Iris pigment epithelial cell (primary cell): Measurements from ENCODE around the gene CREG2.
"Not testable (repeated sequence)": the region's sequence is repeated elsewhere in the genome, so short reads cannot be mapped to it uniquely, and the experiment has no call there.

ENCODE experiments used
- DNase-seq: peaks from one replicate; pipeline ENCODE4 v3.0.0-alpha.2; 2011; ENCODE audit warnings: low read depth

Gene CREG2

DNA sequence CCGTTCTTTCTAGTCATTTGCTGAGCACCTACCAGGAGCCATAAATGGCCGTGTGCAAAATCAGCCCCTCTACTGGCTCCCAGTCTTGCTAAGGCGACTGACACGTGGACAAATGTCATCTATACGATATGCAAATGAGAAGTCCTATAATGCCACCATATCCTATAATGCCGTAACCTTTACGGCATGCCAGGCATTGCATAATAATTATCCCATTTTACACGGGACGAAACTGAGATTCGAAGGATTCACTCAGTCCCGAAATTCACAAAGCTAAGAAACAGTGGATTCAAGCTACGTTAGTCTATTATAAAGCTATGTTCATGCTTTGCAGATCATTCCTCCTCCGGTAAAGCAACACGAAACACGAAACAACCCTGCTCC, 44.7 kb downstream of the CREG2 start:
- DNase-seq, result no peak

DNA sequence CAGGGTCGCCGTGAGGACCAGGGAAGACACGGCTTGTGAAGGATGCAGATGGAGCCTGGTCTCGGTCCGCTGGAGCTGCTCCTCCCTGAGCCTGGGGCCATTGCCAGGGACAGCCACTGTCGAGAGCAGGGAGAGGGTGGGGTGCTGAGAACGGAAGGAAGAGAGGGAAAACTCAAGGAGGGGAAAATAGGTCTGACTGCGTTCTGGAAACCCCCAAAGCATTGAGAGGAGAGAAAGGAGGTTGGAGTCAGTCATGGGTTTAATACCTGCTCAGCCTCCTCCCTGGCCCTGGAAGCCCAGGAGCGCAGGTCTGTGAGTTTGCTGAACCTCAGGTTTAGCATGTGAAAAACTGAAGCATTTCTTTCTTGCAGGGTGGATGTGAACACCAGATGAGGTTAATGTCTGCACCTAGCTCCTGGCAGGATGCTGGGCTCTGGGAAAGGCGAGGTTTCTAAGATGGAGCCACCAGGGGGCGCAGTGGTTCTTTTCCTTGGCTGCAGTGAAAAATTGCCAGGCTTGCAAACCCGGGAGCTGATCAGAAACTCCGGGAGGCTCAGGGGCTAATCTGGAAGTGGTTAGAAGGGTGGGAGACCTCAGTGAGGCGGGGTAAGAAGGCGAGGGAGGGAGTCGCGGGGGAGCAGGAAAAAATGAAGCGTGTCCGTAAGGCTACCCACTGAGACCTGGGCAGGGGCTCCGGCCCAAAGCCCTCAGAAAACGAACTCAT, 45.2 kb downstream of the CREG2 start:
- DNase-seq, result peak; percentile 64

DNA sequence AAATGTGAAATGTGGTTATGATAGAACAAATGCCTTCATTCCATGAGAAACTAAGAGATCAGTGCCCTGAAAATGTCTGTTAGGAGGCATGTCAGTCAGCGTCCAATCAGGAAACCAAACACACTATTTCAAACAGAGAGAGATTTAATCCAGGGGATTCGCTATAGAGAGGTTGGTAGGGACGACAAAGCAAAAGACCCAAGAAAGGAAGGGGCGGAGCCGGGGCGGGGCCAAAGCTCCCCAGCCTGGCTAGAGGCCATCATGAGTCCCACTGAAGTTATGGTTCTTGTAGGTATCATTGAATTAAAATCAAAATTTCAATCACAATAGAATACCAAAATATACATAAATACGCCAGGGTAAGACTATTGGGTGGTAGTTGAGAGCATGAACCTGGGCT, 45.9 kb downstream of the CREG2 start:
- no peak for DNase-seq

DNA sequence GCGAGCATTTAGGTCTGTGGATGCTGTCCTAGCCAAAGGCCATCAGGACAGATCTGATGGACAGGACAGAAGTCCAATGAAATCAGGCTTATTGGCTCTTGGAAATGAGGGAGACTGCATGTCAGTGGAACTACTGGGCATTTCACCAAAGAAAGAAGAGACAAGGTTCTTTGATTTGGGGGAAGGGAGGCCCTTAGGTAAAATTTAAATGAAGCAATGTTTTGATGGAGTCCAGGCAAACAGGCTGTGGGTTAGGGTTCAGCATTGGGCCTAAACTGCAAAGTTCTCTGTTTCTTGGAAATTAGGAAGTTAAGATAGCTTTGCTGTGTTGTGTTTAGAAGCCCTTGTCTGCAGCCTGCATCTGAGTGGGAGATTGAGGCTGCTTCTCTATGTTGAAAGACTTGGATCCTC, 47.2 kb downstream of the CREG2 start:
- peak; percentile 18 for DNase-seq

DNA sequence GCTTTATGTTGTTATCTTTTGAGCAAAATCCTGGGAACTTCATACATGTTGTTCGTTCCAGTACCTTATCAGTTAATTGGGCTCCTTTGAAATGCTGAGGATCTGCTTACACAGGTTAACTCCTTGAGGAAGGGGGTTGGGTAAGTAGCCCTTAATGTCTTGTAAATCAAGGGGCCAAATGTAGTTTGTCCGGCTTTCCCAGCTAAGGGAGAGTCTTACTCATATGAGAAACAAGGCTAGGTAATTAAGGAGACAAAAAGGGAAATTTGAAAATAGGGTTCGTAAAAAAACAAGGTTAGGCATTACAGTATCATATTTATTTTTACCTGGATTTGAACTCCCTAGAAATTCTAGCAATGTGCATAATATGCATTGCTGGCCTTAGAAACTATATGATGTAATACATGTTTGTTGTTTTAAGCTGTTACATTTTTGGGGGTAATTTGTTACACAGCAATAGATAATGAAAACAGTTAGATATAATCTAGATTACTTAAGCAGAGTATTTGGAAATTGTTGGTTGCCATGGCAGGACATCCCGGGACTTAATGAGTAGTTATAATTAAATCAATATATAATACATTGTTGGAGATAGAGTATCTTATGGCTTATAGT, 47.9 kb downstream of the CREG2 start:
- no peak for DNase-seq

DNA sequence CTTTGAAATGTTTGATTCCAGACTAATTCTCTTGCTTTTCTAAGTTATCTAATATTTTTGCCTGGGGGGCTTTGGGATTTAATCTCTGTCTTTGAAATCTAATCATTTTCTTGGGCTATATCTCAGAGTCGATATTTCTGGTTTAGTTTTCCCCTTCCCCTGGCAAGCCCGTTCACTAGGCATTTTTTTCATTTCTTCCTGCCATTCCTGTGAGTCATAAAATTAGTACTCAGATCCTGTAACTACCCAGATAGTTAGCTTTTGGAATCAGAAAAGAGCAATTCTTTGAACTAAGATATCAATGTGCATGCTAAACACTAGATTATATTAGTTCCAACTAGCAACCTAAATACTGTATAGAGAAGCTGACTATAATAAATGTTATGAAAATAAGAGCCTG, 49.4 kb downstream of the CREG2 start:
- DNase-seq, result peak; percentile 42

DNA sequence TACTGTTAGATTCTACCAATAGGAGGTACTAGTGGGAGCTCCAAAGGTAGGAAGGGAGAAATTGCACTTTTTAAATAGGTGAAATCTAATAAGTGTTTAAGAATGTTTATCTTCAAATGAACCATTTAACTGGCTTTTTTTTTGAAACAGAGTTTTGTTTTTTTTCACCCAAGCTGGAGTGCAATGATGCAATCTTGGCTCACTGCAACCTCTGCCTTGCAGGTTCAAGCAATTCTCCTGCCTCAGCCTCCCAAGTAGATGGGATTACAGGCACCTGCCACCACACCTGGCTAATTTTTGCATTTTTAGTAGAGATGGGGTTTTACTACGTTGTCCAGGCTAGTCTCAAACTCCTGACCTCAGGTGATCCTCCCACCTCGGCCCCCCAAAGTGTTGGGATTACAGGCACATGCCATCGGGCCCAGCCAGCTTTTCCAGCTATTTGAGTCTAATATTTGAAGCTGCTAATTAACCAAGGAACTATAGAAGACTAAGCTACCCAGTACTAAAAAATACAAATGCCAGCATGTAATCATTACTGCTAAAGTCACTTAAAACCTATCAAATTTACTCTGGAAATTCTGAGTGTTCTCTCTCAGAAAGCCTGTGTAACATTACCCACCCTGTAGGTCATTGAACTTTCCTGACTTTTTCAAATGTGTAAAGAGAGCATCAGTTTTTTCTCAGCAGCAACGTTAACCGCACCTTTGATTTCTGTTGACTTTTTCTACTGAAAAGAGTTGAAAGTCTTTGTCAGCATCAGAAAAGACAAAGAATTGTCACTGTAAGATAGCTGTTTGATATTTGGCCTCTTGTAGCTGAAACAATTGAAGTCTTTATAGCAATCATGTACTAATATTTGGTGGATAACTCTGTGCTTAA, 54.2 kb downstream of the CREG2 start:
- no peak for DNase-seq

DNA sequence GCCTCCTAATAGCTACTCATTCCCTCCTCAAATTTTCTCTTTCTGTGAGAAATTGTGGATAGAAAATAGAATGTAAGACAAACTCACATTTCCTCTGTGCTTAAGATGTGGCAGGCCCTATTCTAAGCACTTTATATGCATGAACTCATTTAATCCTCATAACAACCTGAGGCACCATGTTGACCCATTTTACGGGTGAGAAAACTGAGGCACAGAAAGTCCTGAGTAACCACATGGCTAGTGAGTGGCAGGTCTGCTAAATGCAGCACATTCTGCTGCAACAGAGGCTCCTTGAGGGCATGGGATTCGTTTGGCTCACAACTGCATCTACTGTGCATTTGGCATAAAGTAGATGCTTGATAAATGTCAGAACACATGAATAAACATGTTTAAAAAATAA, 56.1 kb downstream of the CREG2 start:
- DNase-seq, result no peak

DNA sequence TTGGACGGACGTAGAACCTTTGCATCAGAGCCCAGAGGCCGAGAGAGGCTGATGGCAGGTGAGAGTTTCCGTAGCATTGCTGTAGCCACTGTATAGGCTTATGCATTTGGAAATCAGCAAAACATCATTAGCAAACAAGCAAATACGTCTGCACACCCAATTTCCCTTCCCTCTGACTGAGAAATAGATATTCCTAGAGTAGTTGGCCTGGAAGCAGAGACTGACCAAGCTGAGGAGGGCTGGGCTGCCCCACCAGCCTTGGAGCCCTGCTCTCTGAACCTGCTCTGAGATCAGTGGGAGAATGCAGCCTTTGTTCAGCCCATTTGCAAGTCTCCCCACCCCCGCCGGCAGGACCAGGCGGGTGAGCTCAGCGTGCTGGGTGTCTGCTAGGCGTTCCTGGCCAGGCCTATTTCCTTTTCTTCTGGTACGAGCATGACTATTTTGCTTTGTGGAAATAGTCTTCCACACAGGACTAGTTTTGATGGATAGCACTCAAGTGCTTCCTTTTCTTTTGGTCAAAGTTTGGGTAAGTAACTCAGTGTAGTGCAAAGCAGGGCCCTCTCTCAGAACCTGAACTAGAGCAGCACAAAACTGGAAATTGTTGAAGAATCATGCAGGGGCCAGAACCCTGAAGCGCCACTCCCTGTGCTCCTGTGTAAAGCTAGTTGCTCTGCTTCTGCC, 56.9 kb downstream of the CREG2 start:
- no peak for DNase-seq

DNA sequence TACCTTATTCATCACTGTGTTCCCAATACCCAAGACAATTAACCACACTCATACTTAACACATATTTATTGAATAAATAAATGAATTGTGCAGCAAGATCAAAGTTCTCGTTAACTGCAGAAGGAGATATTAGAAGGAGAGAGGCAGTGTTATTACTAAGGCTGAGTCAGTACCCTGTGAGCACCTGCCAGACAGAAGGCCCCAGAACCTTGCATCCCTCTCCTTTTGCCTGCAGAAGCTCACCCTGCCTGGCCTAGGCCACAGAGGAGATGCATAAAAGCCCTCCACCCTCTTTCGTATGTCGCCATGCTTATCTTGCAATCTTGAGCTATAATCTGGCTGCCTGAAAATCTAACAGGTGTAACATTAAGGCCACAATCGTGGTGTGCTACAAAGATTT, 58.3 kb downstream of the CREG2 start:
- no peak for DNase-seq

DNA sequence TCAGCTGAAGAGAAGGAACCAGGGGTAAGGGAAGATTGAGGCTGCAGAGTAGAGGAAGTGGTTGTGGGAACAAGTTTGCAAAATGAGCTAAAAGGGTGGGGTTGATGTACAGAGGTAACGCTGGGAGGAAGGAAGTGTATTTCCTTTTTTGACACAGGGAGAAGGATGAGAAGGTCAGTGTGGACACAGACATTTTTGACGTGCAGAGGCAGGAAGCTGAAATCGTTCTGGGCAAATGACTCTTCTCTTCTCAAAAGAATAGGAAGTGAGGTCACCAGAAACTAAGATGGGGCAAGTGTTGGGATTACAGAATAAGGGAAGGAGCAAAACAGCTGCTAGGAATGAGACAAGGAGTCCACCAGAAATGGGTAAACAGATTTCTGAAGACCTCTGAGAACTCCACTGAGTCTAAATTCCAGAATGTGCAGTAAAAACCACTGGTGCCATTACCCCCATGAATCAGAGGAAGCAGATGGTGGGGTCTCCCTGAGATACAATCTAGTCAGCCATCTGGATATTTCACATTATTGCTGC, 58.8 kb downstream of the CREG2 start:
- DNase-seq, result peak; percentile 48

DNA sequence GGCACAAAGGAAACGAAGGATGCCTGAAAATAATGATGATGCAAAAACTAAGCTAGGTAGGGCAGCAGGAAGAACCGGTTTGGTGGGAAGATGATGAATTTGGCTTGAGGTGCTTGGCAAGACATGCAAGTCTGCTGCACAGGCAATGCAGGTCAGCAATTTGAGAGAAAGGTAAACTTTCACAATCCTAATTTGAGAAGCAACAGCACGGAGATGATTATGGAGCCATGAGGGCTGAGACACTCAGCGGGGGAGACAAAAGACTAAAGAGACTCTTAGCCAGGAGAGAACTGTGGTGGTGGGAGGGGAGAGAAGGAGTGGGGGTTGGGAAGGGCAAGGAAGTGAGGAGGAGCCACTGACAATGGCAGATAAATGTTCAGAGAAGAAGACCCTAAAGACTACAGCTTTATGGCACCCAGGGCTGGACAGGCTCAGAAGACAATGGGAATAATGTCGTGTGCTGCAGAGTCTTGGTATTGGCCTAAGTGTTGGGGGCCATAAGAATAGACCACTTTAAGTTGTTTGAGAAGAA, 59.4 kb downstream of the CREG2 start:
- no peak for DNase-seq

DNA sequence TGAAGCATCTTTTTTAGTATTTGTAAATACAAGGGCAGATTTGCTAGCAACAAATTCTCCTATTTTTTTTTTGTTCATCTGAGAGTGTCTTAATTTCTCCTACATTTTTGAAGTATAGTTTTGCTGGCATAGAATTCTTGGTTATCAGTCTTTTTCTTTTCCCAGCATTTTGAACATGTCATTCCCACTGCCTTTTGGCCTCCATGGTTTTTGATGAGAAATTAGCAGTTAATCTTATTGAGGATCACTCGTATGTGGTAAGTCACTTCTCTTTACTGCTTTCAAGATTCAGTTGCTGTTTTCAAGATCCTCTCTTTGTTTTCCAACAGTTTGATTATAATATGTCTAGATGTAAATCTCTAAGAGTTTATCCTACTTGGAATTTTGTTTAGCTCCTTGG, 61.9 kb downstream of the CREG2 start:
- DNase-seq, result no peak

DNA sequence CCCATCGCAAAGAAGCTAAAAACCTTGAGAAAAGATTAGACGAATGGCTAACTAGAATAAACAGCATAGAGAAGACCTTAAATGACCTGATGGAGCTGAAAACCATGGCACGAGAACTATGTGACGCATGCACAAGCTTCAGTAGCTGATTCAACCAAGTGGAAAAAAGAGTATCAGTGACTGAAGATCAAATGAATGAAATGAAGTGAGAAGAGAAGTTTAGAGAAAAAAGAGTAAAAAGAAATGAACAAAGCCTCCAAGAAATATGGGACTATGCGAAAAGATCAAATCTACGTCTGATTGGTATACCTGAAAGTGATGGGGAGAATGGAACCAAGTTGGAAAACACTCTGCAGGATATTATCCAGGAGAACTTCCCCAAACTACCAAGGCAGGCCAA, 70.7 kb downstream of the CREG2 start:
- DNase-seq, result not testable (repeated sequence)

DNA sequence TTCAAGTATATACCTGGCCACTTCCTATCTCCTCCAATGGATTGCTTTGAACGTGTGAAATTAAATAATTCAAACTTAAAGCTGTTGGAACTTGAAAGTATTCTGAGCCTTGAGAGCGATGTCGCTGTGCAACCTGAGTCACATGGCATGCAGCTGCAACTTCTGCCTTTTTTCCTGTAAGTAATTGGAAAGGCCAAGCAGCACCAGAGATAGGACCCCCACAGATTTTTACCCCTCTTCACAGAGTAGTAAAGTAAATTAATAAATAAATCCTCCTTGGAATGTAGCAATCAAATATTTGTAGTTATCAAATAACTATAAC, 75.6 kb downstream of the CREG2 start:
- DNase-seq, result no peak

DNA sequence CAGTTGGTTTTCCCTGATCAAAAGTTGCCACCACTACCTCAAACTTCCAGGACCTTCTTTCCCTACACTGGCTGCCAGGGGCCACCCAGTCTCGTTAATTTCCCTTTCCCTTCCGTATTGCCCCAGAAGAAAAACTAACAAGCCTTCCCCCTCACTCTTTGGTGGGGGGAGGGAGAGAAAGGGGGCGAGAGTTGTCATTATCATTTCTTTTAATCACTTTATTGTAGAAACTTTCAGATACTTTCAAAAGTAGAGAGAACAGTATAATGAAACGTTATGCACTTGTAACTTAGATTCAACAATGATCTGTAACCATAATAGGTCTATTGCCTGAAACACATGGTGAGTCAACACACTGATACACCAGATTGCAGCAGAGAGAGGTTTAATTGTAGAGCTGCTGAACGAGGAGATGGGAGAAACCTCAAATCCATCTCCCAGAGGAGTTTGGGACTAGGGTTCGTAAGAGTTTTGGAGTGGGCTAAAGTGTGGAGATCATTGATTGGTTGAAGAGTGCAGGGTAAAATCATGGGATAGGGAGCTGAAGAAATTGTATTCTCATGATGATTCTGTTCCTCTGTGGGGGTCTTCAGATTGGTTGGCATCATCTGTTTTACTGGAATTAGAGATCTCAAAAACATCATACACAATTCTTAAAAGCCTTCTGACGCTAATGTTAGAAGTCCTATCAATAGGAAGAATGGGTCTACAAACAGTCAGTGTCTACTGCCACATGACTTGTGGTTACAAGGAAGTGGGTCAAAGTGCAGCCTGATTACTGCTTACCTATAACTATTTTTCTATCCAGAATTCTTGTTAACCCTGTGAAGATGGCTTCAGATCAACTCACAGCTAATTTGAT, 76.2 kb downstream of the CREG2 start:
- DNase-seq, result no peak

DNA sequence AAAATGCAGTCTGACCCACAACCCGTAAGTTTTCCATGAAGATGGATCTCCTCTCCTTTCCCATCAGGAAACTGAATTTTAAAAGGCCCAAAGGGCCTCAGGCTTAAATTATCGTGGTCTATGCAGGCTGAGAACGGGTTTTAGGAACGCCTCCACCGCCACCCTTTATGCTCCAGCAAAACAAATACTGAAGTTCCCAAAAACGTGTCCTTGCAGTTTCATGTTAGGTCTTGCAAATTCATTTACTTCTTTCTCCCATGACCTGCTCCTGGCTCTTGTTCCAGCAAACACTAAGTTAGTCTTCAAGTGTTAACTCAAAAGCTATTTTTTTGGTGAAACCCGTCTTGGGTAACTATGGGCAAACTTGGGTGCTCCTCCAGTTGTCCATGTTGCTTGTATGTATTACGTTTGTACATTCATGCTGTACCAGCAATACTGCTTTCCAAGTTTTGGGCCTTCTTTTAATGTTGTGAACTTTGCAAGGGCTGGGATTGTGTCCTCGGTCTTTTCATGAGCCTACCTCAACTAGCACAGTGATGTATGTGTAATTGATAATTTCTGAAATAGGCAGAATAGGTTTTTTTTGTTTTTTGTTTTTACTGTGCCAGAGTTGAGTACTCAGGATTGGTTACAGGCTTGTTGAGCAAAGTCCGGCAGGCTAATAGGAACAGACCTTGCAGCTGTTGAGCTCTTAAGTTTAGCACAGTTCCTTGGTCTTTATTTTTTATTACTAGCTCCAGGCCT, 77.0 kb downstream of the CREG2 start:
- DNase-seq, result no peak

DNA sequence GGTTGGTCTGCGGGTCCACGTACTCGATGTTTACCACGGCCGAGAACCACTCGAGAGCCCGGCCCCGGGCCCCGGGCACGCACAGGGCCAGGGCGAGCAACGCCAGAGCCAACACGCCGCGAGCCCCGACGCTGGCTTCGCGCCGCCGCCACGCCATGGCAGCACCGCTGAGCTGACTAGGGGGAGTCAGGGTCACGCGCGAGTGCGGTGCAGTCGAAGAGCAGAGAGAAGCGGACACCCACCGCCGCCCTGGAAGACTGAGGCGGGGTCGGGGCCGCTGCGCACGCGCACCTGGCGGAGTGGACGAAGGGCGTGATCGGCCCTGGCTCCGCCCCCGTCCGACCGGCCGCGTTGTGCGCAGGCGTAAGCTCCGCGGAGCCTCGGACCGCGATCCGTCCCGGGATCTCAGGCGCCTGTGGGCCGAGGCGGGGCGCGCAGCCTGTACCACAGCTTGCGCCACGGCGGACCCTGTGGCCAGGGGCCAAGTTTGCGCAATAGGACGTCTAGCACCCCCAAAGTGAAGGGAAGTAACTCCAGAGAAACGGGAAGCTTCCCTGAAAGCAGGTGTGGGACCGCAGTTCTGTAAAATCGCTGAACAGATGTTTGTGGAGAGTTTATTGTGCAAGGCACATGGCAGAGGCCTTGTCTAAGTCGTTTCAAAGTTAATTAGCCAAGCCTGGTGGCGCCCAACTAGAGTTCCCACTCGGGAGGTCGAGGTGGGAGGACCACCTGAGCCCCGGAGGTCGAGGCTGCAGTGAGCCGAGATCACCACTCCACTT, 78.7 kb downstream of the CREG2 start, which contains the start of gene RNF149:
Gene RNF149 (minus strand): TSS at position 270 of the 779 bp plus-strand sequence. CDS start 113 bp downstream, at position 157.
- peak; percentile 90 for DNase-seq

DNA sequence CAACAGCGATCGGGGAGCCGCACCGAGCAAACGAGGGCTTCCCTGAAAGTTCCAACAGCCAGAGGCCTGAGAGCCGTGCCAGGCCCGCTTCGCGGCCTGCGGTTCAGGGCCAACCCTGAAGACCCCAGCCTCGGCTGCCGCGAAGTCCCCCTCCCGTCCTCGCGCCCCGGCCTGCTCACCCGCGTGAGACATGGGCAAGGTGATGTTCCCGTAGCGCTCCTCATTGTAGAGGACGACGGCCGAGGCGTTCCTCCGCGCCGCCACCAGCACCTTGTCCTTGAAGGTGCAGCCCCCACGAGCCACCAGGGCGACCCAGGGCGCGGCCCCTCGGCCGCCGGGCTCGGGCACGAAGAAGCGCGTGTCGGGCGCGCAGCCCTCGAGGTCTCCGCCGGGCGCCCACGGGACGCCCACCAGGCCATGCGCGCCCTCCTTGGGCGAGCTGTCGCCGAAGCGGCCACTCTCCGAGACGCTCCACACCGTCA, 79.3 kb downstream of the CREG2 start:
- DNase-seq, result peak; percentile 17
